ENCODE measurements around the gene IGF2BP3.

The IGF2BP3 gene

GRCh38 chr7:23443974-23444373, 26.3 kb downstream of the IGF2BP3 start:
- Histone ChIP-seq H4K20me1 (ENCODE audit: insufficient read depth) (peaks cover 40% of the 10 kb centered on the region), H3K9ac (no peak overlapping the region), H3K27ac (no peak overlapping the region), H3K4me2 (no peak overlapping the region), H3K4me3 (IDR thresholded peaks at IDR 0.05; ENCODE audit: insufficient read depth, low read depth, low read length) (no peak overlapping the region), H3K36me3 (ENCODE audit: insufficient read depth) (peaks cover 10% of the 10 kb centered on the region; the same call in 1 of the 2 replicates), H3K27me3 (ENCODE audit: insufficient read depth, low read depth) (no peaks in the 10 kb centered on the region), H3K4me1 (ENCODE audit: low read depth, poor library complexity, severe bottlenecking) (peaks cover 59% of the 10 kb centered on the region), H2AFZ (ENCODE audit: low read depth) (no peak overlapping the region), H3K79me2 (ENCODE audit: insufficient read depth, low read depth) (peaks cover 100% of the 10 kb centered on the region)
- TF ChIP-seq CTCF (conservative IDR thresholded peaks at IDR 0.05; ENCODE audit: low read depth, low read length) = no peak

- peaks cover 99% of the 10 kb centered on the region for H3K79me2 ChIP-seq (ENCODE audit: insufficient read depth, low read depth)
- peaks cover 39% of the 10 kb centered on the region for H4K20me1 ChIP-seq (ENCODE audit: insufficient read depth)
- no peak overlapping the region for H3K27ac ChIP-seq
- H3K36me3 ChIP-seq (ENCODE audit: insufficient read depth) = peaks cover 6% of the 10 kb centered on the region; the same call in 1 of the 2 replicates
- no peak overlapping the region for H2AFZ ChIP-seq (ENCODE audit: low read depth)
- no peak overlapping the region for H3K4me2 ChIP-seq
- no peak overlapping the region for H3K9ac ChIP-seq
- H3K4me1 ChIP-seq (ENCODE audit: low read depth, poor library complexity, severe bottlenecking) = peaks cover 19% of the 10 kb centered on the region
- no peak overlapping the region for H3K4me3 ChIP-seq (IDR thresholded peaks at IDR 0.05; ENCODE audit: insufficient read depth, low read depth, low read length)
- no peaks in the 10 kb centered on the region for H3K27me3 ChIP-seq (ENCODE audit: insufficient read depth, low read depth)
- no peak for TF ChIP-seq CTCF (conservative IDR thresholded peaks at IDR 0.05; ENCODE audit: low read depth, low read length)
These were observed 32.1 kb downstream of the IGF2BP3 start for GRCh38 chr7:23438171-23438570.

GRCh38 chr7:23434147-23434917, 36.0 kb downstream of the IGF2BP3 start:
- peaks cover 61% of the 10 kb centered on the region for H4K20me1 ChIP-seq (ENCODE audit: insufficient read depth)
- H3K27ac ChIP-seq = 0 out of 2 replicates have a peak overlapping the region, but pooled peaks have one; percentile 3
- no peaks in the 10 kb centered on the region for H3K27me3 ChIP-seq (ENCODE audit: insufficient read depth, low read depth)
- no peak overlapping the region for H3K9ac ChIP-seq
- H3K4me1 ChIP-seq (ENCODE audit: low read depth, poor library complexity, severe bottlenecking) = peaks cover 45% of the 10 kb centered on the region
- no peak overlapping the region for H2AFZ ChIP-seq (ENCODE audit: low read depth)
- no peaks in the 10 kb centered on the region for H3K36me3 ChIP-seq (ENCODE audit: insufficient read depth)
- H3K4me2 ChIP-seq = no peak overlapping the region
- no peak overlapping the region for H3K4me3 ChIP-seq (IDR thresholded peaks at IDR 0.05; ENCODE audit: insufficient read depth, low read depth, low read length)
- TF ChIP-seq CTCF (conservative IDR thresholded peaks at IDR 0.05; ENCODE audit: low read depth, low read length) = no peak
- peaks cover 99% of the 10 kb centered on the region for H3K79me2 ChIP-seq (ENCODE audit: insufficient read depth, low read depth)

GRCh38 chr7:23431702-23432199, 38.5 kb downstream of the IGF2BP3 start:
- Histone ChIP-seq H3K27ac (no peak overlapping the region), H3K79me2 (ENCODE audit: insufficient read depth, low read depth) (peaks cover 98% of the 10 kb centered on the region), H3K4me3 (IDR thresholded peaks at IDR 0.05; ENCODE audit: insufficient read depth, low read depth, low read length) (no peak overlapping the region), H3K36me3 (ENCODE audit: insufficient read depth) (no peaks in the 10 kb centered on the region), H2AFZ (ENCODE audit: low read depth) (no peak overlapping the region), H3K4me1 (ENCODE audit: low read depth, poor library complexity, severe bottlenecking) (peaks cover 40% of the 10 kb centered on the region), H3K4me2 (no peak overlapping the region), H4K20me1 (ENCODE audit: insufficient read depth) (peaks cover 54% of the 10 kb centered on the region), H3K27me3 (ENCODE audit: insufficient read depth, low read depth) (no peaks in the 10 kb centered on the region), H3K9ac (no peak overlapping the region)
- TF ChIP-seq CTCF (conservative IDR thresholded peaks at IDR 0.05; ENCODE audit: low read depth, low read length) = no peak

Measured in KMS-11 (cell line).